Thyroid gland (tissue), 4 donors: ENCODE results near the gene GPR25. TPM values are rescaled to one million over a fixed set of nuclear protein-coding genes. Genes with fewer than 3 reads are reported as not detected.

Experiments
- DNase-seq, 2 donors: peaks; one replicate each; pipeline ENCODE4 v3.0.0-alpha.2; 2019
- H3K27ac ChIP-seq, 3 donors: fragments of 200-600 bp; sonication (generic); 1 replicate in 2 of 3; 2 replicates in 1 of 3; pipeline ENCODE4 v1.5.1; 2016 to 2019; ENCODE audit warnings: mild to moderate bottlenecking in 1 of 3, moderate library complexity in 1 of 3
- H3K27me3 ChIP-seq: fragments of 200-600 bp; sonication (generic); one replicate; pipeline ENCODE4 v1.5.1; 2019
- H3K36me3 ChIP-seq, 2 donors: fragments of 200-600 bp; sonication (generic); one replicate each; pipeline ENCODE4 v1.5.1; 2016 to 2019
- H3K4me1 ChIP-seq, 2 donors: fragments of 200-600 bp; sonication (generic); one replicate each; pipeline ENCODE4 v1.5.1; 2017 to 2019
- H3K4me3 ChIP-seq, 3 donors: fragments of 200-600 bp; sonication (generic); replicated peaks in 1 of 3; 1 replicate in 2 of 3; 2 replicates in 1 of 3; pipeline ENCODE4 v1.5.1; 2016; ENCODE audit warnings: mild to moderate bottlenecking in 1 of 3
- H3K9me3 ChIP-seq: fragments of 200-600 bp; sonication (generic); one replicate; pipeline ENCODE4 v1.5.1; 2017
- CTCF ChIP-seq, 6 experiments: fragments of 200-600 bp in 3 of 6; fragments of 450-650 bp in 3 of 6; sonication (generic) in 3 of 6; IDR thresholded peaks; one replicate each; pipeline ENCODE4 v1.5.1; 2016 to 2019; ENCODE audit warnings: antibody characterized with exemption in 6 of 6, mild to moderate bottlenecking in 2 of 6, inconsistent platforms in 1 of 6, moderate library complexity in 1 of 6
- POLR2A ChIP-seq, 2 donors: fragments of 450-650 bp; IDR thresholded peaks; one replicate each; pipeline ENCODE4 v1.6.1; 2017; ENCODE audit warnings: antibody characterized with exemption in 2 of 2, mild to moderate bottlenecking in 2 of 2, moderate library complexity in 1 of 2
- WGBS, 2 donors: methylation state at CpG; one replicate each; pipeline ENCODE4 v1.1.5; 2017; 5-methylcytosine and 5-hydroxymethylcytosine counted together
- intact Hi-C: fragments of 100-400 bp; cut with DNase I; formaldehyde crosslinking; loops from one replicate; pipeline ENCODE4 v1.15.1; 2023
- total RNA-seq, 4 donors: library from RNA; depleted of rRNA; stranded (reverse); fragments of >200 nt; gene quantifications; one replicate each; pipeline ENCODE4 v1.2.3, GENCODE V29; 2016

Gene GPR25
- total RNA-seq, 4 donors from 2014 or later, result 0.27 TPM; not detected in 3

- Histone ChIP-seq H3K4me3 (no peak overlapping the region), H3K4me1 (no peaks in the 10 kb centered on the region), H3K27me3 (no peaks in the 10 kb centered on the region), H3K36me3 (no peaks in the 10 kb centered on the region), H3K27ac (no peak overlapping the region), H3K9me3 (no peaks in the 10 kb centered on the region)
- WGBS, 2 donors, result 69 to 90% methylated on average over 2 of the region's 2 CpGs
- intact Hi-C loops, result no loop called here
- TF ChIP-seq CTCF (IDR thresholded peaks at IDR 0.05) (no peak), POLR2A (IDR thresholded peaks at IDR 0.05) (no peak)
- no peak for DNase-seq
Observed at GRCh38 chr1:200922406-200922805, 49.6 kb downstream of the GPR25 start.

GRCh38 chr1:200923601-200924000 lies 50.8 kb downstream of the GPR25 start:
- TF ChIP-seq POLR2A (IDR thresholded peaks at IDR 0.05) (no peak), CTCF (IDR thresholded peaks at IDR 0.05) (no peak)
- no peaks in the 10 kb centered on the region for H3K9me3 ChIP-seq
- no peaks in the 10 kb centered on the region for H3K4me1 ChIP-seq
- 78 to 83% methylated on average over 1 of the region's 1 CpG for whole genome bisulfite sequencing, 2 donors
- intact Hi-C loops, result no loop called here
- no peak for DNase-seq
- H3K27me3 ChIP-seq, result no peaks in the 10 kb centered on the region
- no peaks in the 10 kb centered on the region for H3K36me3 ChIP-seq
- H3K4me3 ChIP-seq, result no peak overlapping the region
- H3K27ac ChIP-seq, result no peak overlapping the region

Other genes with a start within 250 kb of the GPR25 start
- gene DDX59, start 203.1 kb upstream of the GPR25 start, total RNA-seq, result 10 to 100 TPM; 18.3 to 33.2 (median 28.7) TPM
- gene CAMSAP2, start 134.1 kb upstream of the GPR25 start, total RNA-seq, result 10 to 100 TPM; 36.3 to 53.5 (median 41.8) TPM
- gene INAVA, start 21.9 kb downstream of the GPR25 start, total RNA-seq, result under 1 TPM in 1 of 4 donors, not detected in 3; 0.27 TPM
- 1 to 10 TPM in 3 of 4 donors, under 1 TPM in 1; 0.89 to 1.5 (median 1.1) TPM for gene KIF21B, start 150.7 kb downstream of the GPR25 start, total RNA-seq
- not detected for gene CACNA1S, start 239.4 kb downstream of the GPR25 start, total RNA-seq